ENCODE data around the gene GPR25.

GPR25 gene

GRCh38 chr1:200874694-200875093, 1.9 kb downstream of the GPR25 start:
- no peak for TF ChIP-seq CTCF (IDR thresholded peaks at IDR 0.05)

GRCh38 chr1:200875416-200875815, 2.6 kb downstream of the GPR25 start:
- no peak for TF ChIP-seq CTCF (IDR thresholded peaks at IDR 0.05)

- no peak for TF ChIP-seq CTCF (IDR thresholded peaks at IDR 0.05)
Measured at GRCh38 chr1:200877010-200877409, 4.2 kb downstream of the GPR25 start.

GRCh38 chr1:200877839-200878551, 5.2 kb downstream of the GPR25 start:
- TF ChIP-seq CTCF (IDR thresholded peaks at IDR 0.05) = no peak

- no peak for TF ChIP-seq CTCF (IDR thresholded peaks at IDR 0.05)
Measured at GRCh38 chr1:200880212-200880611, 7.4 kb downstream of the GPR25 start.

GRCh38 chr1:200883118-200883517, 10.3 kb downstream of the GPR25 start:
- no peak for TF ChIP-seq CTCF (IDR thresholded peaks at IDR 0.05)

GRCh38 chr1:200885623-200886402, 13.0 kb downstream of the GPR25 start:
- no peak for TF ChIP-seq CTCF (IDR thresholded peaks at IDR 0.05)
